Measurements from ENCODE around the gene HOXA9.

- TF ChIP-seq CTCF (IDR thresholded peaks at IDR 0.05; ENCODE audit: poor library complexity) (no peak), EZH2phosphoT487 (IDR thresholded peaks at IDR 0.05; ENCODE audit: low read depth, severe bottlenecking, unreplicated experiment) (no peak)
Observed at GRCh38 chr7:27137640-27138315, 27.6 kb downstream of the HOXA9 start.

Measured in hepatocyte (in vitro differentiated cells).